Measurements from ENCODE around the gene SMARCE1.

GRCh38 chr17:40606548-40607353, 40.9 kb downstream of the SMARCE1 start:
- TF ChIP-seq POLR2A (IDR thresholded peaks at IDR 0.05) (no peak), CTCF (IDR thresholded peaks at IDR 0.05) (no peak)

Measured in Peyer's patch (tissue), 4 donors.